Right atrium auricular region (tissue), 2 donors: Measurements from ENCODE around the gene DNLZ. TPM values are rescaled to one million over a fixed set of nuclear protein-coding genes. Genes with fewer than 3 reads are reported as not detected.

Source experiments
- DNase-seq: peaks from one replicate; pipeline ENCODE4 v3.0.0-alpha.2; 2019; ENCODE audit warnings: low spot score
- H3K27ac ChIP-seq, 2 donors: fragments of 200-600 bp; sonication (generic); 1 replicate in 1 of 2; 2 replicates in 1 of 2; pipeline ENCODE4 v1.5.1; 2016 to 2019
- H3K27me3 ChIP-seq, 2 donors: fragments of 200-600 bp; sonication (generic); one replicate each; pipeline versions ENCODE4 v1.5.1 to v1.6.0; 2017 to 2019
- H3K36me3 ChIP-seq: fragments of 200-600 bp; sonication (generic); one replicate; pipeline ENCODE4 v1.5.1; 2016
- H3K4me1 ChIP-seq, 2 donors: fragments of 200-600 bp; sonication (generic); one replicate each; pipeline versions ENCODE4 v1.5.1 to v1.6.0; 2017 to 2019
- H3K4me3 ChIP-seq, 2 donors: fragments of 200-600 bp; sonication (generic); 1 replicate in 1 of 2; 2 replicates in 1 of 2; pipeline ENCODE4 v1.5.1; 2017 to 2019; ENCODE audit warnings: mild to moderate bottlenecking in 1 of 2, moderate library complexity in 1 of 2
- H3K9me3 ChIP-seq, 2 donors: fragments of 200-600 bp; sonication (generic); one replicate each; pipeline ENCODE4 v1.5.1; 2019
- CTCF ChIP-seq, 2 donors: fragments of 200-600 bp; sonication (generic); IDR thresholded peaks; one replicate each; pipeline ENCODE4 v1.5.1; 2019; ENCODE audit warnings: antibody characterized with exemption in 2 of 2
- total RNA-seq, 2 donors: library from RNA; depleted of rRNA; stranded (reverse); fragments of >200 nt; gene quantifications; one replicate each; pipeline ENCODE4 v1.1.0, GENCODE V29; 2016

DNLZ gene
- total RNA-seq, 2 donors from 2014 or later = 15.4 to 36.6 TPM

DNA sequence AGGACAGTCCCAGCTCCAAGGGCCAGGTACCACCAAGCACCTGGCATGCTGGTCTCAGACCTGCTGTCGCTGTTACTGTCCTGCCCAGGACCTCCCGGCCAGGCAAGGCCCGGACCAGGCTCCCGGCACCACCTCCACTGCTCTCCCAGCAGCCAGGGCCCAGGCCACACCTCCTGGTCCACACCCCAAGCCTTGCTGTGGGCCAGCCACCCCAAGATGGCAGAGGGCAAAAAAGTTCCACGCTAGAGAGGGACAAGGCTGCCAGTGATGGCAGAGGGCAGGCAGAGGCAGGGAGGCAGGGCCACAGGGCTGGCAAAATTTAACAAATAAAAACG, 1.1 kb downstream of the DNLZ start:
- Histone ChIP-seq H3K27me3 (no peaks in the 10 kb centered on the region), H3K9me3 (no peaks in the 10 kb centered on the region), H3K27ac (peak overlapping the region; percentile 83 to 89), H3K4me3 (no peak overlapping the region), H3K36me3 (peaks cover 9% of the 10 kb centered on the region), H3K4me1 (peaks cover 0 to 41% of the 10 kb centered on the region in 2 donors)
- no peak for DNase-seq
- no peak for TF ChIP-seq CTCF (IDR thresholded peaks at IDR 0.05)

GRCh38 chr9:136361754-136362449, 1.6 kb downstream of the DNLZ start:
- no peak for TF ChIP-seq CTCF (IDR thresholded peaks at IDR 0.05)
- peaks cover 10% of the 10 kb centered on the region for H3K36me3 ChIP-seq
- H3K4me1 ChIP-seq = peaks cover 0 to 41% of the 10 kb centered on the region in 2 donors
- H3K9me3 ChIP-seq = no peaks in the 10 kb centered on the region
- no peak overlapping the region for H3K4me3 ChIP-seq
- no peaks in the 10 kb centered on the region for H3K27me3 ChIP-seq
- peak overlapping the region; percentile 27 to 83 for H3K27ac ChIP-seq
- no peak for DNase-seq

GRCh38 chr9:136361047-136361753, 2.3 kb downstream of the DNLZ start:
- no peak for TF ChIP-seq CTCF (IDR thresholded peaks at IDR 0.05)
- no peak overlapping the region for H3K4me3 ChIP-seq

DNA sequence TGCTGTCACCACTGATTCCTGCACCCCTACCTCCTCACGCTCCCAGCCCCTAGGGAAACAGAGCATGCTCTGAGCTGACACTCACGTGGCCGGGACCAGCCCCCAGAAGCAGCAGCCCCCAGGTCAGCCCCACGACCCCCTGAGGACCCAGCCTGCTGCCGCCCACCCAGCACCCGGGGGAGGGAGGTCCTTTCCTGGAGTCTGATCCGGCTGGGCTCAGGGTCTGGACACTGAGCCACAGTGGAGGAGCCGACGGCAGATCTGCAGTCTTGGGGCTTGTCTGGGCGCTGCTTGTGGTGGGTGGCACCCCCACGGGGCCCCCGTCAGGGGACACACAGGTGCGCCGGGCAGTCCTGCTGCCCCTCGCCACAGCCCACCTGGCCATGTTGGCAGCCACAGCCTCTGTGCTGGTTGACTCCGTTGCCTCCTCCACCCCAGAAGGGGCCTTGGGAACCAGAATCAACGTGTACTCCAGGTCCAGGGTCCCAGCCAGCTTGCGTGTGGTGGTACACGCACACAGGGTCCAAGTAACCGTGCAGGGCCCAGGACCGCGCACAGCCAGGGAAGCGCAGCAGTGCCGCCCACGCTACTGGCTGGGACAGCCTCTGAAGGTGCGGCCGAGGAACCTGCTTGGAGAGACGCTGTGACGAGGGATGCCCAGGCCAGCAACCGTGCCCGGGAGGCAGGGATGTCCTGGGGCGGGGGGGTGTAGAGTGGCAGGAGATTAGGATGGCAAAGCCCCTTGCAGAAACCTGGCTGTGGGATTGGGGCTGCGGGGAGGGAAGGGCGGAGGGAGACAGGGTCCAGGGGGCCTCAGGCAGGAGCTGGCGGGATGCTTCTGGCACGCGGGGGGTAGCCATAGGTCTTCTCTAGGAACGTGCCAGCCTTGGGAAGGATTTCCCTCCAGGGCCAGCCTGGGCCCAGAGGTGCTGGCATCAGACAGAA, 3.5 kb downstream of the DNLZ start:
- Histone ChIP-seq H3K36me3 (peaks cover 18% of the 10 kb centered on the region), H3K4me1 (peaks cover 0 to 48% of the 10 kb centered on the region in 2 donors), H3K27ac (peak overlapping the region in 1 of 2 donors; percentile 10), H3K27me3 (no peaks in the 10 kb centered on the region), H3K9me3 (no peaks in the 10 kb centered on the region), H3K4me3 (no peak overlapping the region)
- TF ChIP-seq CTCF (IDR thresholded peaks at IDR 0.05) = no peak
- no peak for DNase-seq

More at GRCh38 chr9:136361047-136361753, 2.3 kb downstream of the DNLZ start:
- peaks cover 17% of the 10 kb centered on the region for H3K36me3 ChIP-seq
- peaks cover 0 to 43% of the 10 kb centered on the region in 2 donors for H3K4me1 ChIP-seq
- DNase-seq = no peak
- no peaks in the 10 kb centered on the region for H3K9me3 ChIP-seq
- peak overlapping the region; percentile 27 to 83 for H3K27ac ChIP-seq
- no peaks in the 10 kb centered on the region for H3K27me3 ChIP-seq

- no peak for TF ChIP-seq CTCF (IDR thresholded peaks at IDR 0.05)
- H3K27ac ChIP-seq = peak overlapping the region in 1 of 2 donors; percentile 79
- no peaks in the 10 kb centered on the region for H3K9me3 ChIP-seq
- H3K27me3 ChIP-seq = no peaks in the 10 kb centered on the region
- H3K36me3 ChIP-seq = peaks cover 18% of the 10 kb centered on the region
- peaks cover 0 to 52% of the 10 kb centered on the region in 2 donors for H3K4me1 ChIP-seq
- no peak for DNase-seq
- H3K4me3 ChIP-seq = no peak overlapping the region
Observed at GRCh38 chr9:136358888-136359287, 4.7 kb downstream of the DNLZ start.
